Effector memory CD8-positive, alpha-beta T cell (primary cell): Measurements from ENCODE around the gene TMEM233.

Source experiments
- ATAC-seq: fragments of 150-1000 bp; cut with Tn5 transposase; replicated peaks from 2 replicates; pipeline ENCODE4 v1.10.0; 2021; ENCODE audit warnings: mild to moderate bottlenecking, moderate library complexity
- DNase-seq, 3 experiments: peaks; one replicate each; pipeline ENCODE4 v3.0.0; 2021
- H3K27ac Mint-ChIP-seq, 2 donors: one replicate each; pipeline ENCODE4 v1.8.0; 2022; ENCODE audit warnings: mild to moderate bottlenecking in 2 of 2, mixed read lengths in 2 of 2, moderate library complexity in 2 of 2
- H3K27me3 Mint-ChIP-seq, 2 donors: one replicate each; pipeline ENCODE4 v1.8.0; 2022; ENCODE audit warnings: mixed read lengths in 2 of 2
- H3K36me3 Mint-ChIP-seq: one replicate; pipeline ENCODE4 v1.8.0; 2022; ENCODE audit warnings: mild to moderate bottlenecking, moderate library complexity, mixed read lengths; ENCODE audit not compliant: insufficient read depth
- H3K4me1 Mint-ChIP-seq, 2 donors: one replicate each; pipeline ENCODE4 v1.8.0; 2022; ENCODE audit warnings: low read depth in 2 of 2, mixed read lengths in 2 of 2
- H3K4me3 Mint-ChIP-seq, 2 donors: one replicate each; pipeline ENCODE4 v1.8.0; 2022; ENCODE audit warnings: mild to moderate bottlenecking in 2 of 2, mixed read lengths in 2 of 2, moderate library complexity in 2 of 2
- H3K9me3 Mint-ChIP-seq, 2 donors: one replicate each; pipeline ENCODE4 v1.8.0; 2022; ENCODE audit warnings: mixed read lengths in 2 of 2

The TMEM233 gene

GRCh38 chr12:119589634-119590033 is 3.9 kb upstream of the TMEM233 start:
- H3K36me3 Mint-ChIP-seq = peaks cover 3% of the 10 kb centered on the region
- ATAC-seq = no peak
- DNase-seq = no peak
- H3K9me3 Mint-ChIP-seq = no peaks in the 10 kb centered on the region
- H3K4me1 Mint-ChIP-seq = peaks cover 6 to 8% of the 10 kb centered on the region in 2 donors
- no peak overlapping the region for H3K27ac Mint-ChIP-seq
- peaks cover 62 to 82% of the 10 kb centered on the region in 2 donors for H3K27me3 Mint-ChIP-seq
- H3K4me3 Mint-ChIP-seq = no peak overlapping the region

GRCh38 chr12:119592232-119592631 is 1.3 kb upstream of the TMEM233 start:
- Mint-ChIP-seq H3K27ac (no peak overlapping the region), H3K4me3 (no peak overlapping the region), H3K9me3 (no peaks in the 10 kb centered on the region), H3K27me3 (peaks cover 78 to 92% of the 10 kb centered on the region in 2 donors), H3K4me1 (peaks cover 17 to 19% of the 10 kb centered on the region in 2 donors), H3K36me3 (peaks cover 3% of the 10 kb centered on the region)
- no peak for DNase-seq
- ATAC-seq = no peak

GRCh38 chr12:119594399-119594730 is 791 bp downstream of the TMEM233 start:
- no peak for DNase-seq
- H3K4me3 Mint-ChIP-seq = no peak overlapping the region
- H3K4me1 Mint-ChIP-seq = peaks cover 17 to 19% of the 10 kb centered on the region in 2 donors
- H3K36me3 Mint-ChIP-seq = peaks cover 3% of the 10 kb centered on the region
- H3K27me3 Mint-ChIP-seq = peaks cover 87 to 98% of the 10 kb centered on the region in 2 donors
- no peak for ATAC-seq
- H3K27ac Mint-ChIP-seq = no peak overlapping the region
- H3K9me3 Mint-ChIP-seq = no peaks in the 10 kb centered on the region

GRCh38 chr12:119594772-119595445 is 1.3 kb downstream of the TMEM233 start:
- ATAC-seq = no peak
- Mint-ChIP-seq H3K27me3 (peaks cover 88 to 98% of the 10 kb centered on the region in 2 donors), H3K36me3 (peaks cover 3% of the 10 kb centered on the region), H3K9me3 (no peaks in the 10 kb centered on the region), H3K4me1 (peaks cover 17 to 19% of the 10 kb centered on the region in 2 donors), H3K4me3 (no peak overlapping the region), H3K27ac (no peak overlapping the region)
- DNase-seq = no peak

GRCh38 chr12:119598159-119598558 is 4.6 kb downstream of the TMEM233 start:
- Mint-ChIP-seq H3K27ac (no peak overlapping the region), H3K36me3 (peaks cover 3% of the 10 kb centered on the region), H3K4me3 (no peak overlapping the region), H3K27me3 (peaks cover 72% of the 10 kb centered on the region in 2 donors), H3K4me1 (peaks cover 17 to 19% of the 10 kb centered on the region in 2 donors), H3K9me3 (no peaks in the 10 kb centered on the region)
- DNase-seq (no peak), ATAC-seq (no peak)

- no peaks in the 10 kb centered on the region for H3K9me3 Mint-ChIP-seq
- no peaks in the 10 kb centered on the region for H3K4me1 Mint-ChIP-seq
- H3K27me3 Mint-ChIP-seq = peaks cover 48 to 58% of the 10 kb centered on the region in 2 donors
- H3K36me3 Mint-ChIP-seq = no peaks in the 10 kb centered on the region
- H3K27ac Mint-ChIP-seq = no peak overlapping the region
- no peak overlapping the region for H3K4me3 Mint-ChIP-seq
- ATAC-seq (no peak), DNase-seq (no peak)
Observed at GRCh38 chr12:119601877-119602733, 8.5 kb downstream of the TMEM233 start.

GRCh38 chr12:119602734-119603094 is 9.1 kb downstream of the TMEM233 start:
- Mint-ChIP-seq H3K4me1 (no peaks in the 10 kb centered on the region), H3K36me3 (no peaks in the 10 kb centered on the region), H3K9me3 (no peaks in the 10 kb centered on the region), H3K27ac (no peak overlapping the region), H3K27me3 (peaks cover 47 to 54% of the 10 kb centered on the region in 2 donors), H3K4me3 (no peak overlapping the region)
- DNase-seq (no peak), ATAC-seq (no peak)

- ATAC-seq (no peak), DNase-seq (no peak)
- H3K9me3 Mint-ChIP-seq = no peaks in the 10 kb centered on the region
- no peak overlapping the region for H3K27ac Mint-ChIP-seq
- no peak overlapping the region for H3K4me3 Mint-ChIP-seq
- no peaks in the 10 kb centered on the region for H3K4me1 Mint-ChIP-seq
- no peaks in the 10 kb centered on the region for H3K36me3 Mint-ChIP-seq
- H3K27me3 Mint-ChIP-seq = peaks cover 47 to 50% of the 10 kb centered on the region in 2 donors
Observed at GRCh38 chr12:119603767-119604166, 10.2 kb downstream of the TMEM233 start.

GRCh38 chr12:119609358-119609757 is 15.8 kb downstream of the TMEM233 start:
- ATAC-seq (no peak), DNase-seq (no peak)
- H3K4me3 Mint-ChIP-seq = no peak overlapping the region
- H3K36me3 Mint-ChIP-seq = no peaks in the 10 kb centered on the region
- peaks cover 45 to 66% of the 10 kb centered on the region in 2 donors for H3K27me3 Mint-ChIP-seq
- H3K27ac Mint-ChIP-seq = no peak overlapping the region
- no peaks in the 10 kb centered on the region for H3K4me1 Mint-ChIP-seq
- H3K9me3 Mint-ChIP-seq = no peaks in the 10 kb centered on the region

GRCh38 chr12:119613319-119613936 is 19.9 kb downstream of the TMEM233 start:
- no peak overlapping the region for H3K4me3 Mint-ChIP-seq
- ATAC-seq (no peak), DNase-seq (no peak)
- H3K27me3 Mint-ChIP-seq = peaks cover 36 to 64% of the 10 kb centered on the region in 2 donors
- no peaks in the 10 kb centered on the region for H3K9me3 Mint-ChIP-seq
- H3K27ac Mint-ChIP-seq = no peak overlapping the region
- H3K4me1 Mint-ChIP-seq = no peaks in the 10 kb centered on the region
- peaks cover 2% of the 10 kb centered on the region for H3K36me3 Mint-ChIP-seq

- Mint-ChIP-seq H3K27me3 (peaks cover 45 to 62% of the 10 kb centered on the region in 2 donors), H3K36me3 (peaks cover 2% of the 10 kb centered on the region), H3K27ac (no peak overlapping the region), H3K4me1 (no peaks in the 10 kb centered on the region), H3K9me3 (peaks cover 0 to 3% of the 10 kb centered on the region in 2 donors), H3K4me3 (no peak overlapping the region)
- ATAC-seq (no peak), DNase-seq (no peak)
Observed at GRCh38 chr12:119614705-119615104, 21.1 kb downstream of the TMEM233 start.

GRCh38 chr12:119615518-119616475 is 22.2 kb downstream of the TMEM233 start:
- peaks cover 36 to 59% of the 10 kb centered on the region in 2 donors for H3K27me3 Mint-ChIP-seq
- no peak for ATAC-seq
- no peak overlapping the region for H3K4me3 Mint-ChIP-seq
- DNase-seq = no peak
- H3K9me3 Mint-ChIP-seq = peaks cover 0 to 3% of the 10 kb centered on the region in 2 donors
- no peaks in the 10 kb centered on the region for H3K4me1 Mint-ChIP-seq
- H3K27ac Mint-ChIP-seq = no peak overlapping the region
- peaks cover 2% of the 10 kb centered on the region for H3K36me3 Mint-ChIP-seq
